Ramos (cell line): Measurements from ENCODE around the gene CD180.

ENCODE experiments used
- in situ Hi-C: fragments of 300-500 bp; cut with MboI; formaldehyde crosslinking; loops from one replicate; pipeline ENCODE4 v1.14.3; 2022; ENCODE audit warnings: low sequenced_read_pairs; ENCODE audit not compliant: unreplicated experiment

Gene CD180

DNA sequence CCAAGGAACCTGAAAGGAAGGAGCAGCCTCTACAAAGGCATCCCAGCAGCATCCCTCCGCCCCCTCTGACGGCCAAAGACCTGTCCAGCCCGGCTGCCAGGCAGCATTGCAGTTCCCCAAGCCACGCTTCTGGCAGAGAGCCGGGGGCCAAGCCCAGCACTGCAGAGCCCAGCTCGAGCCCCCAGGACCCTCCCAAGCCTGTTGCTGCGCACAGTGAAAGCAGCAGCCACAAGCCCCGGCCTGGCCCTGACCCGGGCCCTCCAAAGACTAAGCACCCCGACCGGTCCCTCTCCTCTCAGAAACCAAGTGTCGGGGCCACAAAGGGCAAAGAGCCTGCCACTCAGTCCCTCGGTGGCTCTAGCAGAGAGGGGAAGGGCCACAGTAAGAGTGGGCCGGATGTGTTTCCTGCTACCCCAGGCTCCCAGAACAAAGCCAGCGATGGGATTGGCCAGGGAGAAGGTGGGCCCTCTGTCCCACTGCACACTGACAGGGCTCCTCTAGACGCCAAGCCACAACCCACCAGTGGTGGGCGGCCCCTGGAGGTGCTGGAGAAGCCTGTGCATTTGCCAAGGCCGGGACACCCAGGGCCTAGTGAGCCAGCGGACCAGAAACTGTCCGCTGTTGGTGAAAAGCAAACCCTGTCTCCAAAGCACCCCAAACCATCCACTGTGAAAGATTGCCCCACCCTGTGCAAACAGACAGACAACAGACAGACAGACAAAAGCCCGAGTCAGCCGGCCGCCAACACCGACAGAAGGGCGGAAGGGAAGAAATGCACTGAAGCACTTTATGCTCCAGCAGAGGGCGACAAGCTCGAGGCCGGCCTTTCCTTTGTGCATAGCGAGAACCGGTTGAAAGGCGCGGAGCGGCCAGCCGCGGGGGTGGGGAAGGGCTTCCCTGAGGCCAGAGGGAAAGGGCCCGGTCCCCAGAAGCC, 30.8 kb downstream of the CD180 start:
- in situ Hi-C loops = no loop called here

DNA sequence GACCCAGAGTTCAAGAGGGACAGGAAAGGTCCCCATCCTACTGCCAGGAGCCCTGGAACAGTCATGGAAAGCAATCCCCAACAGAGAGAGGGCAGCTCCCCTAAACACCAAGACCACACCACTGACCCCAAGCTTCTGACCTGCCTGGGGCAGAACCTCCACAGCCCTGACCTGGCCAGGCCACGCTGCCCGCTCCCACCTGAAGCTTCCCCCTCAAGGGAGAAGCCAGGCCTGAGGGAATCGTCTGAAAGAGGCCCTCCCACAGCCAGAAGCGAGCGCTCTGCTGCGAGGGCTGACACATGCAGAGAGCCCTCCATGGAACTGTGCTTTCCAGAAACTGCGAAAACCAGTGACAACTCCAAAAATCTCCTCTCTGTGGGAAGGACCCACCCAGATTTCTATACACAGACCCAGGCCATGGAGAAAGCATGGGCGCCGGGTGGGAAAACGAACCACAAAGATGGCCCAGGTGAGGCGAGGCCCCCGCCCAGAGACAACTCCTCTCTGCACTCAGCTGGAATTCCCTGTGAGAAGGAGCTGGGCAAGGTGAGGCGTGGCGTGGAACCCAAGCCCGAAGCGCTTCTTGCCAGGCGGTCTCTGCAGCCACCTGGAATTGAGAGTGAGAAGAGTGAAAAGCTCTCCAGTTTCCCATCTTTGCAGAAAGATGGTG, 31.6 kb downstream of the CD180 start:
- in situ Hi-C loops = loop anchor here (5.0 kb wide), 1 partner anchor 47 kb away; no protein-coding TSS in a partner anchor

DNA sequence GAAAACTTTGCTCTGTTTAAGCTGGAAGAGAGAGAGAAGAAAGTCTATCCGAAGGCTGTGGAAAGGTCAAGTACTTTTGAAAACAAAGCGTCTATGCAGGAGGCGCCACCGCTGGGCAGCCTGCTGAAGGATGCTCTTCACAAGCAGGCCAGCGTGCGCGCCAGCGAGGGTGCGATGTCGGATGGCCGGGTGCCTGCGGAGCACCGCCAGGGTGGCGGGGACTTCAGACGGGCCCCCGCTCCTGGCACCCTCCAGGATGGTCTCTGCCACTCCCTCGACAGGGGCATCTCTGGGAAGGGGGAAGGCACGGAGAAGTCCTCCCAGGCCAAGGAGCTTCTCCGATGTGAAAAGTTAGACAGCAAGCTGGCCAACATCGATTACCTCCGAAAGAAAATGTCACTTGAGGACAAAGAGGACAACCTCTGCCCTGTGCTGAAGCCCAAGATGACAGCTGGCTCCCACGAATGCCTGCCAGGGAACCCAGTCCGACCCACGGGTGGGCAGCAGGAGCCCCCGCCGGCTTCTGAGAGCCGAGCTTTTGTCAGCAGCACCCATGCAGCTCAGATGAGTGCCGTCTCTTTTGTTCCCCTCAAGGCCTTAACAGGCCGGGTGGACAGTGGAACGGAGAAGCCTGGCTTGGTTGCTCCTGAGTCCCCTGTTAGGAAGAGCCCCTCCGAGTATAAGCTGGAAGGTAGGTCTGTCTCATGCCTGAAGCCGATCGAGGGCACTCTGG, 32.6 kb downstream of the CD180 start:
- in situ Hi-C loops = loop anchor here (5.0 kb wide), 1 partner anchor 48 kb away; no protein-coding TSS in a partner anchor

DNA sequence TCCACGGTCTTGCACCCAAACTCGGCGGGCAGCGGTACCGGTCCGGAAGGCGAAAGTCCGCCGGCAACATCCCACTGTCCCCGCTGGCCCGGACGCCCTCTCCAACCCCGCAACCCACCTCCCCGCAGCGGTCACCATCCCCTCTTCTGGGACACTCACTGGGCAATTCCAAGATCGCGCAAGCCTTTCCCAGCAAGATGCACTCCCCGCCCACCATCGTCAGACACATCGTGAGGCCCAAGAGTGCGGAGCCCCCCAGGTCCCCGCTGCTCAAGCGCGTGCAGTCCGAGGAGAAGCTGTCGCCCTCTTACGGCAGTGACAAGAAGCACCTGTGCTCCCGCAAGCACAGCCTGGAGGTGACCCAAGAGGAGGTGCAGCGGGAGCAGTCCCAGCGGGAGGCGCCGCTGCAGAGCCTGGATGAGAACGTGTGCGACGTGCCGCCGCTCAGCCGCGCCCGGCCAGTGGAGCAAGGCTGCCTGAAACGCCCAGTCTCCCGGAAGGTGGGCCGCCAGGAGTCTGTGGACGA, 33.3 kb downstream of the CD180 start:
- in situ Hi-C loops = loop anchor here (5.0 kb wide), 1 partner anchor 49 kb away; no protein-coding TSS in a partner anchor

DNA sequence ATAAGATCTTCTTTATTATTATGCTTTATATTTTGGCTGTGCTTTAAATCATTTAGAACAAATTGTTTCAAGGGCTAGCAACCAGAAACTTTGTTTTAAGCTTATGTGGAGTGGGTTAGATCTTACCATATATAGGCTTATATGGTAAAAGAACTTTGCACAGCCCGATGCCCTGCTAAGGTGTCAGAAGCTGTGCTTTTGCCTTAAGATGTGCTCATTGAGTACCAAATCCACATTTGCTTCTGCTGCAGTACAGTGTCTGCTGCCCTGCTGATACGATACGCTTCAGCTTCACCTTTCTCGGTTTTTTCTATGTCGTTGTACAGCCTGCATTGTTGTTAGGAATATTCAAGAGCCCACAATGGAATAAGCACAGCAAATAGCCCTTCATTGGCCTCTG, 34.8 kb downstream of the CD180 start:
- in situ Hi-C loops = loop anchor here (5.0 kb wide), 1 partner anchor 51 kb away; no protein-coding TSS in a partner anchor

DNA sequence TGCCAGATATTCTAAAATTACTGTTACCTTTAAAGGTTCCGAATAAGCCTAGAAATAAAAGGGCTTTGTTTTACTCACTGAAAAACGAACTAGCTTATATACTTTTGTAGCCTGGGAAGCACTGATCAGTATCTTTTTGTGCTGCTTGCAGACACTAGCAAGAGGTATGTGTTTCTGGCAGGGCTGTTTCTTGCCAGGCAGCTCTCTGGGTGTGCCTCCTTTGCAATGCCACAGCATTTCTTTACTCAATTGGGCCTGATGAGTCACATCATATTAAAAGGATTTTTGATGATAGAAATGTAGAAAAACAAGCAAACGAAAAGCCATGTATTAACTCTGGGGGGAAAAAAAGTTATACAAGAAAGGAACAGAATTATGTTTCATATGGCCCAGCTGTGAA, 35.6 kb downstream of the CD180 start:
- in situ Hi-C loops = loop anchor here (5.0 kb wide), 1 partner anchor 51 kb away; no protein-coding TSS in a partner anchor

DNA sequence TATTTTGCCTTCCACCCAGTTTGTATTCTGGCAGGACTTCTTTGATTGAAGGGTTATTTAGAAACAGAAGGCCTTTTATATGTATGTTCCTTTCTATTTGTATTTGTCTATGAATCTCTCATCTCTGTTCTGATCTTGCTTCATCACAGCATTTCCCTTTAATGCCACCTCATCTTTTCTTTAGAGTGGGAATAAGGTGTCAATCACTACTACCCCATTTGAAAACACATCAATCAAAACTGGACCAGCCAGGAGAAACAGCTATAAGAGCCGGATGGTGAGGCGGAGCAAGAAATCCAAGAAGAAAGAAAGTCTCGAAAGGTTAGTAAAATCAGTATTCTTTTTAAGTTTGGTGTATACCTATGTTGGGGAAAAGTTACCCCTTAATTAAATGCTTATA, 36.3 kb downstream of the CD180 start:
- in situ Hi-C loops = loop anchor here (5.0 kb wide), 1 partner anchor 52 kb away; no protein-coding TSS in a partner anchor

DNA sequence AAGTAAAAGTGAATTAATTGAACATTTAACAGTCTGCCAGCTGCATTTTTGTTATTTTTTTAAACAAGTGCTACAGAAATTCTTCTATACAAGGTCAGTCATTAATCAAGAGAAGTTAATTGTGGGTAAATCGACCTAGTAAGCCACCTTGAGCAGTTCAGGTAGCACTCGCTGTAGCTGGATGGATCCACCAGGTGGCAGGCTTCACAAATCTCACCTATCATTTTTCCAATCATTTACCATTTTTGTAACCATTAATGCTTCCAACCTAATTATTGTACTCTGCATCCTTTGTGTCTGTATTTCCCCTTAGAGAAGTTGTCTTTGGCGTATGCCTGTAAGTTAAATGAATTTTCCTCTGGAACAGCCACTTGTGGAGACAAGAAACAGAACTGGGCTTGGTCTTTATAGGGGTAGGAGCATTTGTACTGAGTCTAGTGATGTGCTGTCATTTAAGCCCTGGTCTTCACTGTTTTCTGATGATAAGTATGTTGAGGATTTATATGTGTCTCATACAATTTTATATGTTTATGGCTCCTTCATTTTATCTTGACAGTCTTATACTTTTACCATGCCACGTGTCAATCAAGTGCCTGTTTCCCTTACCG, 39.5 kb downstream of the CD180 start:
- in situ Hi-C loops = no loop called here

DNA sequence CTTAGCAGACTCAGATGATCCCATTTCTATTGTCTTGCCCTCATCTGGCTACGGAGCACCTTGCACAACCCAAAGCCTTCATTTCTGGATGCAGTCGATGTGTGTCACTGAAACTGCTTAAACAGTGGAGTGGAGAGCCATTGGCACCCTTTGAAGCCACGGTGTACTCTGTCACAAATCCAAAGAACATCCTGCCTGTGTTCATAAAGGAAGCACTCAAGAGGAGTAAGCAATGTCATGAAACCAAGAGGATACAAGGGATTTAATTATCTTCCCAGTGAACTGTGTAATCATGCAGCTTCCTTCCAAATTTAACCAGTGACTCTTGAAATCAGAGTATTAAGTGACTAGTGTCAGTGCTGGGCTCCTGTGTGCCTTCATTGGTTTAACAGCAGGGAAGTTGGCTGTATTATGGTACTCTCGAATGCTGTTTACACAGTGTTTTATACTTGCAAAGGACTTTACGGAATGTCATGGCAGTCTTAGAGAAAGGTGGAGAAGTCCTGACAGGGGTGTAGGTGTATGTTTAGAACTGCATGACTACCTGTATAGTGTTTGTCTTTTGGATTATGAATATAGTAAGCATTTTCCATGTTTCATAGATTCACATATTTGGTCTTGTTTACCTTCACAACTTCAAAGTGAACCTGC, 41.9 kb downstream of the CD180 start:
- in situ Hi-C loops = no loop called here

DNA sequence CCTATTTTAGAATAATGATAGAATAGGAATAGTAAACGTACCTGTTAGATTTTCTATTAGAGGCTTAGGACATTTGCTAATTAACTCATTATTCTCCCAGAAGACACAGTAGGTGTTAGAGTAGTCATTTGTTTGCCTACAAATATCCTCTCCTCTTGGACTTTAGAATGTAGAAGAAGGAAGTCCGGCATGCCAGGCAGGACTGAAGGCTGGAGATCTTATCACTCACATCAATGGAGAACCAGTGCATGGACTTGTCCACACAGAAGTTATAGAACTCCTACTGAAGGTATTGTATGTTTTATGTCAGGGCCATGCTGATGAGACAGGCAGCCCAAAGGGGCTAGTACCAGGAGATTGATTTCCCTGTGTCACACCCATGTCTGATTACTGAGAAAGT, 43.3 kb downstream of the CD180 start:
- in situ Hi-C loops = no loop called here

DNA sequence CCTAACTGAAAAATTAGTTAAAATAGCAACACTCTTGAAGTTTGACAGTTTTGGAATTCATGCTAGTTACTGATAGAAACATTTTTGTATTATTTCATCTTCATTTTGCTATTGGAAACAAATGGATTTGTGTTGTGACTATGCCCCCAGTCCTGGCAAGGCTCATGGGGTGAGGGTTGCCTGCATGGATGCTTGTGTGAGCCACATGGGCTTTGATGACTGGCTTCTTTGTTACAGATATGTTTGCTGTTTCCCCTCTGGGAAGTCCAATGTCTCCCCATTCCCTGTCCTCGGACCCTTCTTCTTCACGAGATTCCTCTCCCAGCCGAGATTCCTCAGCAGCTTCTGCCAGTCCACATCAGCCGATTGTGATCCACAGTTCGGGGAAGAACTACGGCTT, 44.2 kb downstream of the CD180 start:
- in situ Hi-C loops = no loop called here

DNA sequence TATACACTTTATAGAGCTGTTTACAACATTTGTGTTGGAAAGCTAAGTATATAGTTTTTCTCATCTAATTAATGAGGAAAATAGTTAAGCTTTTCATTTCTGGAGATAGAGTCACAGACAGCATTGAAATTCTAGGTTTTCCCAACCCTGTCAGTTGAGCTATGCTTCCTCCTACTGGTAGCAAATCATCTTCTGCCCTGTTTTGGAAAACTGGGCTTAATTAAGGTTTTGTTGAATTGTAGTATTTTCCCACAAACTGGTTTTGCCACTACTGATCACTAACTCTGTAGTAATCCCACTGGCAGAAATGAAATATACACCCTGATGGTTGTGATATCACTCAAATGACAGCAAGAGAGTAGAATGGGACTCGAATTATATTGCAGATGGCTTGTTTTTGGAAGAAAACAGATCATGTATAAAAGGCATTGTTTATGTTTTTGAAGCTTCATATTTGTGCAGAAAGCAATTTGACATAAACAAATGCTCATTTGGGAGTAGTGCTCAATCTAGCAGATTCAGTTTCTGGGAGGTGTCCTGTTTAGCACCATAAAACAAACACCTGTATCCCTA, 46.6 kb downstream of the CD180 start:
- in situ Hi-C loops = no loop called here

DNA sequence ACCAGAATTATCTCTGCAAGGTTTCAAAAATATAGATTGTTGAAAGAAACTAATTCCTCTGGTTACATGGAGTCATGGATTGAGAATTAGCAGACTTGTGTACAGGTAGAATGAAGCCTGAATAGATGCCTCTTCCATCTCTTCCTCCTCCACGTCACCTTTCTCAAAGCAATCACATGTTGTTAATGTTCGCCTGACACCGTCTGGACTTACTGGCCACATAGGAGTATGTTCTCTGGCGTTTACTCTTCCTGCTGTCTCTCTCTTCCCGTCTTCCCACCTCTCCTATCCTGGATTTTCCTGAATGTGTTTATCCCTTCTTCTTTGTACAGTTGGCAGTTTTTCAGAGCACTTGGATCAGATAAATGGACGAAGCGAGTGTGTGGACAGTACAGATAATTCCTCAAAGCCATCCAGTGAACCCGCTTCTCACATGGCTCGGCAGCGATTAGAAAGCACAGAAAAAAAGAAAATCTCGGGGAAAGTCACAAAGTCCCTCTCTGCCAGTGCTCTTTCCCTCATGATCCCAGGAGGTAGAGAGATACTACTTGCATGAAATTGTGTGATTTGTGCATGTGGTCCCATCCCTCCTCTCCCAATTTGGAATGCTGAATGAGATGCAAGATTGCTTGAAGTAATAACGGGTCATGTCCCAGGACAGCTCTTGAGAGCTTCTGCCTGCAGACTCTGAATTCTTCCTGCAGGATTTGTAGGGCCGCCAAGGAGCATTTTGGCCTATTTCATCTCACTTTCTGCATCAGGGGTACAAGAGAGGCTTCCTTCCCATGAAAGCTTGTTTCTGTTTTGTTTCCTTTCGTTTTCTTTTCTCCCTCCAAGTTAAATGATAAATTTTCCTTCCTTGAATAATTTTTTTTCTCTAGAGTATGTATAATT, 47.3 kb downstream of the CD180 start:
- in situ Hi-C loops = no loop called here

DNA sequence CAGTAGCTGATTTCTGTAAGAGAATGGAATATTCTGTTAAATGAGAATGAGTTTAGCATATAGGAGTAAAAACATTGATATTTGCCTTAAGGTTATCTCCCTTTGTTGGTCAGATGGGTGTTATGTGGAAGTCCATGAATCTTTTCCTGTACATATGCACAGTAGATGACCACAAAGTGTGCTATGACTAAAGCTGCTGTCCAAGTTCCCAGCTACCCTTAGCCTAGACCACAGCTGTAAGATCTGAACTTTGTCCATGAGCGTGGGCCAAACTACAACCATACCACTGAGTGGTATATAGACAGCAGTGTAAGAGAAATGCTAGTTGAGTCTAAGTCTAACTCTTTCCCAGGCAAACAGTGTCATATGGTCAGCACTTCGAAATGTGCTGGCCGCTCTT, 48.8 kb downstream of the CD180 start:
- in situ Hi-C loops = no loop called here

DNA sequence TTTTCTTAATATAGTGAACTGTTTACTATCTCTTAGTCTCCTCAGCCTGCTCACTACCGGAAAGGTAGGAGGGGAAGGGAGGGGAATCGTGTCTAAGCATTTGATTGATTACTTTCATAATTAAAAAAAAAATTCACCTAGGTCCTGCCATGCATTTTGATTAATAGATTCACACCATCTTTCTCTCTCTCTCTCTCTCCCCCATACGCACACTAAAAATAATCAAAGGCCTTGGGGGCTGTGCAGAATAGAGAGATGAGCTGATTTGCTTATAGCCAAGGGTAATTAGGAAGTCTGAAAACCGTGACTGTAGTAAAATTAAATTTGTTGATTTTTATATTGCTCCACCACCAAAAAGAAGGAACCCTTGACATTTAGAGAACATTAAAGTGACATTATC, 49.6 kb downstream of the CD180 start:
- in situ Hi-C loops = no loop called here

DNA sequence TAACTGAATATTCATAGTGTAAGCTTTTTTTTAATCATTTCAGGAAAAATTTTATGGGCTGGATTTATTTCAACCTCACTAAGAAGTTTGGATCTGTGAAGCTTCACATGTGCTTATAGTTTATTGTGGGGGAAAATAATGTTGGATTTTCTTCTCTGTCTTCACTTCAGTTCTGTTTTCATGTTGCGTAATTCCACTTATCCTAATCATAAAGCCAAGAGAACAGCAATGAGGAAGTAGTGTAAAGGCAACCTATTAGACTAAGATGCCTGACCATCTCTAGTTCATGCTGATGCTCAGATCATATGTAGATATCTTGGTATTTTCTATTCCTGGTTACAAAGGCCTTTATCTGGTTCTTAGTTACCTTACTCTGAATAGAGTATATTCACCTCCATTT, 50.0 kb downstream of the CD180 start:
- in situ Hi-C loops = no loop called here

DNA sequence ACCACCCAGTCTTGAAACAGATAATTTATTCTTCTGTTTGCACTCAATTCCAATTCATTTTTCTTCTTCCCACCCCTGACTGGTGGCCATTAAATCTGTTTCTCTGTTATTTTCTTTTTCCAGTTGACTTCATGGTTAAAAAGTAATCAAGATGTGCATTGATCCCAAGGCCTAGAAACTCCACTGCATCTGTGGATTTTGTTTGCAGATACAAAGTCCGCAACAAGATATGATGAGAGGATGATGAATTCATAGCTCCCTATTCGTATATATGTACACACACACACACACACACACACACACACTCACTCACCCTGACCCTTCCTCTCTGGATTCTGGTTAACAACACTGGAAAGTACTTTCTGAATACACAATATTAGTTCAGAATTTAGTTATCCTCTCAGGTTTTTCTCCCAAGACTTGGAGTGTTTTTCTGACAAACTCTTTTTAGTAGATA, 52.4 kb downstream of the CD180 start:
- in situ Hi-C loops = no loop called here

DNA sequence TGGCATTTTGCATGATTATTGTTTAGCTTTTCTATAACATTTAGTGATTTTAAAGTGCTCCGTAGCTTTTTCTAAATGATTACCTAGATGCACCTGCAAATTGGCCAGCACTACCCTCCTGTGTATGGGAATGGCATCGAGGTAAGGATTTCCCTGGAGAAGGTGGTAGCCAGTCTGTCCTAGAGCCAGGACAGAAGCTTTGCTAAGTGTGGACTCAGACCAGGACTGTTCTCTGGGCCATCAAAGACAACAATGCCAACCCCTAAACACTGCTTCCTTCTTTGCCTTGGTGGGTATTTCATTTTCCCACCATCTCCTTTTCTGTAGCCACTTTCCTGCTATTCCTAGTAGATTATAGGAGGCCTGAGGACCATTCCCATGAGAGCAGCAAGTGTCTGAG, 53.0 kb downstream of the CD180 start:
- in situ Hi-C loops = no loop called here
